NT2/D1 (cell line): ENCODE data around the gene GPR146.

Experiments
- SUZ12 ChIP-seq: IDR thresholded peaks from 2 replicates; pipeline ENCODE4 v1.6.1; 2011; ENCODE audit not compliant: insufficient read length, insufficient read depth; ENCODE audit errors: extremely low read depth
- YY1 ChIP-seq: IDR thresholded peaks from 2 replicates; pipeline ENCODE4 v1.6.1; 2011; ENCODE audit not compliant: insufficient read length, insufficient read depth
- ZNF274 ChIP-seq: IDR thresholded peaks from 2 replicates; pipeline ENCODE4 v1.6.1; 2011; ENCODE audit warnings: mild to moderate bottlenecking, low read depth, low read length

GRCh38 chr7:1052031-1052818 lies 7.9 kb downstream of the GPR146 start:
- TF ChIP-seq YY1: no peak
- no peak for TF ChIP-seq ZNF274
- TF ChIP-seq SUZ12: no peak
